GM19463 (cell line): ENCODE measurements around the gene MYZAP.
A peak's percentile ranks its signal among the peaks of the same experiment; 100 is the strongest.

Experiments
- ATAC-seq: cut with Tn5 transposase; IDR thresholded peaks from one replicate; pipeline ENCODE4 v1.9.1; 2021; ENCODE audit warnings: mild to moderate bottlenecking, moderate library complexity; ENCODE audit not compliant: unreplicated experiment

Gene MYZAP

DNA sequence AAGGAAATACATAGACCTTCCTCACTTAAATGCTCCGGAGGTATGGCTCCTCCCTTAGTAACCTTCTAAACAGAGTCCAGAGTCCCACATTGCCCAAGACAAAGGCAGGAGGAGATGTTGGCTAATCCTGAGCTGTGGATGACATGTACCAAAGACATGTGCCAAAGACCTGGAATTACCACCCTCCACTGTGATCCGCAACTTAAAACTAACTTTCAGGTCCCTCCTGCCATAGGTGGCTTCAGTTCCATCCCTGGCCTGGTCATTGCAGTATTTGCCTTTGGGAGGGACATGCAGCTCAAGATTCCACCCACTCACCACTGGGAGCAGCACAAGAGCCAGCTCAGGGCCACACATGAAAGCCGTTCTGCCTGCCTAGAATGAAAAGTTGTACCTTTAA, 28.0 kb downstream of the MYZAP start:
- ATAC-seq, result no peak

DNA sequence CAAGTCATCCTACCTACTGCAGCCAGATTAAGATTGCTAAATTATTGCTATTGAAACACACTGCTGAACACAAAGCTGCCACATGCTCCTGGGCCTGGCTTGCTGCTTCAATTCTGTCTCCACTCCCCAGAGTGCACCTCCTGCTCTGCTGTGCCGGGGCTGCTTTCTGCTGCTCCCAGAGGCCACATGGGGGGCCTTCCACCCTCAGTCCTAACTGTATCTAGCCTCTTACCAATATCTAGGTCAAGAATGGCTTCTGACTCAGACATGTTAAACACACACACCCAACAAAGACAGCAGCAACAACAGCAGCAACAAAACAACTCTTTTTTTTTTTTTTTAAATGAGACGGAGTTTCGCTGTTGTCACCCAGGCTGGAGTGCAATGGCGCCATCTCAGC, 33.0 kb downstream of the MYZAP start:
- no peak for ATAC-seq

DNA sequence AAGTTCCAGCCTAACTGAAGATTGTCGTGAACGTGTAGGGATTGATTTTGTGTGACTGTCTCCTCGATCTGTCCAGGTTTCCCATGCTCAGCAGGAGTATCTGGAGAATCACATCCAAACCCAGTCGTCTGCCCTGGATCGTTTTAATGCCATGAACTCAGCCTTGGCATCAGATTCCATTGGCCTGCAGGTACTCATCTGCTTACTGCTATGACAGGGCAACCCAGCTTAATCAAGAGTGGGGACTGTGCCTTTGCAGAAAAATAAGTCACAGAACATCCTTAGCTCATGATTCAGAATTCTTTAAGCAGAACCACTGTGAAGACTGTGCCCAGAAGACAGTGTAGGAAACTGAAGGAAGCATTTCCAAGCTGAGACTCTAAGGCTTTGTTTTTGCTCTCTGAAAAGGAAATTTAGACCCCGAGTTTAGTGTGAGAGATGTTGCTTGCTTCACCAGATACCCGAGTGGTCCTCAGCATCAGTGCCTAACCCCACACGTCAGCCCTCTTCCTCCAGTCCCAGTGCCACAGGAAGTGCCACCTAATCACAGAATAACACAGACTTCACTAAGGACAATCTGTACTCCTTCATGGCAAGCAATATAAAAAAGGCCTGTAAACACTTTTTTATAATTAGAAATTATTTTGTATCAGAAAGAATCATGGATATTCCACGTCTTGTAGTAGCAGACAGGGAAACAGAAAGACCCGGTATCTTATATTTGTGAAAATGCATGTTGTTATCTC, 34.2 kb downstream of the MYZAP start:
- ATAC-seq, result no peak

DNA sequence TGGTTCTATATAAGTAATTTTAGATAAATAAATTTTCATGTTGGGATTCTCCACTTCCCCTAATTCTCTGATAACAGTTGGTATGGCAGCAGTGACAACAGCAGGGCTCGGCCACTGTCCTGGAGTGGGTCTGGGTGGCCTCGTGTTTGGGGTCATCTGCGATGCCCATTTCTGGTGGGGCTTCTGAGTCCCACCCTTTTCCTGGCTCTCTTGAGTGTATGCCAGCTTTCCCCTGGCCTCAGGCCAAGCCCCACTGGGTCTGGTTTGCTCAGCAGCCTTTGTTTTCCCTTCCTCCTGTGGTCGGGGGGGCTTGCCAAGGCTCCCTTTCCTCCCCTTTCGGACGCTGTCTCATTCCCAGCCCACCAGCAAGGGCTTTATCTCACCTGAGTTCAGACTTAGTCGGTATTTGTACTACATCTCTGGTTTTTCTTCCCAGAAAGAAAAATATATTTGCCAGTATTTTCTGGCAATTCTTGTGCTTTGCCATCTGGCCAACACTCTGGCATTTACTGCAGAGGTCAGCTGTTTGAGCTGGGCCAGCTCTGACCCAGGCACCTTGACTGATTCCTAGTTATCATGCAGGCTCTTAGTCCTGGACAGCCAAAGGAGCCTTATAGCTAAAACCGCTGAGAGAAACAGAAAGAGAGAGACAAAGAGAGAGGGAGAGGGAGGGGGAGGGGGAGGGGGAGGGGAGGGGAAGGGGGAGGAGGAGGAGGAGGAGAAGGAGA, 35.2 kb downstream of the MYZAP start:
- no peak for ATAC-seq

DNA sequence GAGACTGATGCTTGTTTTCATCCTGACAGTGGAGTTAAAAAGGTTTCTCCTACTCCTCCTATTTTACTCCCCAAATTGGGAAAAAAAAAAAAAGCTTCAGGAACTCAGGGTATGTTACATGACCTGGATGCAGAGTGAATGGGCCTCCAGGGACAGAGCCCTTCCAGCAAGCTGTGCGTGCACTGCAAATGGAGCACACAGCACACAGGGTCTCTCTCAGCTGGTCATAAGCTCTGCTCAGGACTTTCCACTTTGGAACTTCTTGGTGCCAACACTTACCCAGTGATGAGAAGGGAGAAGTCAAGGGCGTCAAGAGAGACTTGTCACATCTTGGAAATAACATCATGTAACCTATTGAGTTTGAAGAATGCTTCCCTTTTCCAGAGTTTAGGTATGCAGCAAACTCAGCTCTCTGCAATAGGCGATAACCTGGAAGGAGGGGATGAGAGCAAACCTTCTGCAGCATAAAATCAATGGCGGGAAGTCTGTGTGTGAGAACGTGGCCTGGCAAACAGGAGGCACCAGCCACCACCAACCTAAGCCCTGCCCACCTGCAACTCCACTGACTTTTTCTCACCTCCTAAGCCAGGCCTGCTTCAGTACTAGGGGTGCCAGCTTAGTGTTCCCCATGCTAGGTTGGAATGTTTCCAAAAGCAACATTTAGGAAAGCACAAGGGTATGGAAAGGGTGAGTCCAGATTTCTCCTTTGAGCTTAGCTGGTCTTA, 39.8 kb downstream of the MYZAP start:
- no peak for ATAC-seq

DNA sequence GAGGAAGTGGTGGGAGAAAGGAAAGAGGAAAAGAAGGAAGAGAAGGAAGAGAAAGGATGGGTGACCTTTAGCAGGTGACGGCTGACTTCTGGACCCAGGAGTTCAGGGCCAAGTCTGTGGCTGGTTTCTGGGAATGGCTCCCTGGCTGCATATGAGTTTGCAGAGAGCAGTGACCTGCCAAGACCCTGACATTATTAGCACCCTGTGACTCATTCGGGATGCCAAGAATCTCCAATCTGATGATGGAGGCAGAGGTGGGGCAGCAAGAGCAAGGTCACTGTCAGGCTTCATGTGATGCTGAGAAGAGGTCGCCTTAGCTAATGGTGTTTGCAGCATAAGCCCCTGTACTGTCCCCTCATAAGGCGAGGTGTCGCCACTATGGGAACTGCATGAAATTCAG, 42.6 kb downstream of the MYZAP start:
- ATAC-seq, result no peak

DNA sequence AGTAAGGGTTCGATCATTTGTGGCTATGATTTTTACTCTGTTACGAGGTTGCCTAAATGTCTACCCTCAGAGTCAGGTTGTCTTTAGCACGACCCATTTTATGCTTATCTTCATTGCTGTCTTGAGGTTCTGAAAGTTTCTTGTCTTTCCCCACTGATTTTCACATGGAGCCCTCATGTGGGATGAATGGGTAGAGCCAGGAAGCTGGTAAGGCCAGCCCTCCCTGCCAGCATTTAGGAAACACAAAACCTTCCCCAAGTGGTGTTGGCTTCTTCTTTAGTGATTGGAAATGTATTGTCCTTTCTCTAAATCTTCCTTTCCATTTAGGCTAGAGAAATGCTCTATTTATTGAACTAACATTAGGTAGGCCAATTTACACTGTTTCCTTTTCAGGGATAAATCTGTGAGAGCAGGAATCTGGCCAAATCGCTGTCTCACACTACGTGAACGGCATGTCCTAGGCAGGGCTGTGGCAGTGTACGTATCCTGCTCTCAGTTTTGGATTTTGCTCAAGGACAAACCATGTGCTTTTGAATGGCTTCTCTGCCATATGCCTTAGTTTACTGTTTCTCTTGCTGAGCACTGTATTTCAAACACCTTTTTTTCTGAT, 43.7 kb downstream of the MYZAP start:
- no peak for ATAC-seq

DNA sequence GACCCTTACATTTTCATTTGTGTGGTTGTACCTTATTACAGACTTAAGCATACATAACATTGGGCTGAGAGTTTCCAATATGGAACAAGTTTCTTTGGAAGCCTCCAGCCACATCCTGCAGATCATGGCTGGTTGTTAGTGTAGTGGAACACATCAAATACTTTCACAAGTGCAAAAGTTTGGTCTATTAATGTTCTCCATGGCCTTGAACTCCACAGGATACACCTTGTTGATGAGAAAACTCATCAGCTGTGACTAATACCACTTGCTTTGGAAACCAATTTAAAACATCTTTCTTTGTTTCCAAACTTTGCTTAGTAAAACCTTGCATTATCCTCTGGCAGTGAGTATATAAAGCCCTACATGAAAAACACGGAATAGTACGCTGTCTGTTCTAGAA, 46.1 kb downstream of the MYZAP start:
- no peak for ATAC-seq

DNA sequence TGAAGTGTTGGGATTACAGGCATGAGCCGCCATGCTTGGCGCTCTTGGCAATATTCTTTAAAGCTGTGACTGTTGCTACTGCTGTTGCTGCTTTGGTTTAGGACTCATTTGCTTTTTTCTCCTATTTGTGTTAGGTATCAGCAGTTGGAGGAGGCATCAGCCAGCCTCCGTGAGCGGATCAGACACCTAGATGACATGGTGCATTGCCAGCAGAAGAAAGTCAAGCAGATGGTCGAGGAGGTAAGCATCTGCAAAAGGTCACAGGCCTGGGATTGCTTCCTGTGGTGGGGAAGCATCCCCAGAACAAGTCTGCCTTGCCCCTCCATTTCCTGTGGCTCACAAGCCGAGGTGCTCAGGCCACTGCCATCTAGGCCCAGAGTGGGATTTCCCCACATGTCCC, 47.6 kb downstream of the MYZAP start:
- ATAC-seq, result no peak

DNA sequence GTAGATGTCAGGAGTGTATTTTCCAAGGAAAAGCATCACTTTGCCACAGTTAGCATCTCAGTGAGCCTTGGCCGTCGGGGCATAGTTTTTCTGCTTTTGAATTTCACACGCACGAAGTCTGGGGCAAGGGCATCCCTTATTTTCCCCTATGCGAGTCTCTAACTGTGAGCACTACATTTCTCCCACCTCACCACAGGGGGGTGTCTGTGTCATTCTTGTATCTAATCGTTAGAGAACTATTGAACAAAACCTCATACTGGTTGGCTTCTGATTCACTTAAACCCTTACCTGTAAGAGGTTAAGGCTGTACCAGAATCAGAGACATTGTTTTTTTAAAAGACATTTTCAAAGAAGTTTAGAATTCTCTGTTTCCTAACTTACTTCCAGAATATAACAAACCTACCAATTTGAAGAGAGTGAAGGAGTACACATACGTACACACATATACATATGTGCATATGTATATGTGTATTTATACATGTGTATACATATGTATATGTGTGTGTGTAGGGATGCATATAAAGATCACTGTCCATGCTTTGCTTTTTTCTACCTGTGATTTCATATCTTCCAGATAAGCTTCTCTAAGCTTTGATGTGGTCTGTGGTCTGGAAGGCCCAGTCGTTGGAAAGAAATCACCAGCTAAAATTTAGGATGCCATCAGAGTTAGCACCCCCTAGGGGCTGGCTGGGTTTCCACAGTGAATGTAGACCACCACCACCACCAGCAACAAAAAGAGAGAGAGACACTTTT, 49.4 kb downstream of the MYZAP start:
- no peak for ATAC-seq

DNA sequence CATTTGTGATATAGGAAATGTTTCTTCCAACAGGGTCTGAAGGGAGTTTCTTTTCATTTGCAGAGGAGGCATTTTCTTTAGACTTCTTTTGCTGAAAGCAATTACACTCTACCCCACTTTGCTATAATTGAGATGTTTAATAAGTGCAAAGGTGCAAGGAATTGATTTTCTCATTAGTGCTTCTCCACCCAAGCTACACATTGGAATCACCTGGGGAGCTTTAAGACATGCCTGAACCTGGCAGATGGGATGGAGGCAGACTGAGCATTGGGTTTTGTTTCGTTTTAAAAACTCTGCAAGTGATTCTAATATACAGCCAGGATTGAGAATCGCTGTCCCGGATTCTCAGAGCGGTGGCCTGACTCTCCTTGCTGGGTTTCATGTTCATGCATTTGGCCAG, 52.1 kb downstream of the MYZAP start:
- no peak for ATAC-seq

DNA sequence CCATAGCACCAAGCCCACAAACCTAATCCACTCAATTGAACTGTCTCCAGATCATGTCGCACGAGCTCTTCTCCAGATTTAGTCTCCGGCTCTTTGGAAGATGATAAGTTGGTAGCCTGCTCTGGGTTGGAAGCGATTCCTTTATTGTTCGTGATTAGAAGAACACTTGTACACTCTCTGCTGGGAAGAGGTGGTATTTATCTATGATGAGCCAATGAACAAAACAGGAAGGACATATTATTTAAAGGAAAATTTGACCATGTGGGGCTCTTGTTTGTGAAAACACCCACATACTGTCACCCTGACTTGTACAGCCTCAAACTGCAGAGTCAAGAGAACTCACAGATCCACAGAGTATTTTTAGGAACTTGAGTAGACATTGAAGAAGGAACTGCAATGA, 54.4 kb downstream of the MYZAP start:
- ATAC-seq, result no peak

DNA sequence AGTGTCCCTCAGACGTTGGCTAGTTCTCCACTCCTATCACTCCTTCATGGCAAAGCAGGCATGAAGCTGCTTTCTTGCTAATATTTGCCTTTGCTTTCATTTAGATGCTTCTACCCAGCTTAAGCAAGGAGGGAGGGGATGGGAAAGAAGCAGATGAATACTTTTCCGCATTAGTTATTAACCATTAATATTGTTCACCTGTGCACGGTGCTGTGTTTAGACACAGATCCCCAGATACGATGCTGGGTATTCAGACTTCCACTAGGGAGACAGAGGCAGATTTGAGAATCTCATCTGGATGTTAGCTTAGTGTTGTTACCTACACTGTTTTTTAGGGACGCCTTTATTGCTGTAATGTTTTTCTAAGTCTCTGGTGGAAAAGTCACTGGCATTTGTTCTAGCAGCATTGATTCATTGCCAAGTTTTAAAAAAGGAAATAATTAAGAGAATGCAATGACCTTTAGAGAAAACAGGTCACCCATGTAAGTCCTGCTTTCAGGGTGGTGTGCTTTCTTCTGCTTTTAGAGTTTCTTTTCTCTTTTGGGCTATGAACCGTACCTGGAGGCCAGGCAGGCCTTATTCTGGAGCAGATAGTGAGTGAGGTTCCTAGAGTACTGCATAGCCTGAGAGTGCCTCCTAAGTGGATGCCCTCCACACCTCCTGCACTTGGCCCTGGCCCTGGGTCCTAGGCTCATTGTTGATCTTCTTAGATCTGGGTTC, 55.5 kb downstream of the MYZAP start:
- ATAC-seq, result peak; percentile 60

DNA sequence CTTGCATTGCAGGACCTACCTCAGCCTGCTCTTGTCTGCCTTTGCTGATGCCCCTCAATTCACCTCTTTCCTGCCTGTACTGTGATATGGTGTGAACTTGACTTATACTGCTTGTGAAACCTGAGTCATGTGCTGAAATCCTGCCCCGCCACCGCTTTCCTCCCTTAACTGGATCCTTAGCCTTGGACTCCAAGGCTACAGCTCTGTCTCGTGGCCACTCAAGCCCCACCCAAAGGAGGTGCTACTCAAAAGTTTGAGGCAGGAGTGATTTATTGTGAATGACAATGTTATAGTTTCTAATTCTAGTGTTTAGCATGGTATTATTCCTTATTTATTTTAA, 56.1 kb downstream of the MYZAP start:
- peak; percentile 27 for ATAC-seq

DNA sequence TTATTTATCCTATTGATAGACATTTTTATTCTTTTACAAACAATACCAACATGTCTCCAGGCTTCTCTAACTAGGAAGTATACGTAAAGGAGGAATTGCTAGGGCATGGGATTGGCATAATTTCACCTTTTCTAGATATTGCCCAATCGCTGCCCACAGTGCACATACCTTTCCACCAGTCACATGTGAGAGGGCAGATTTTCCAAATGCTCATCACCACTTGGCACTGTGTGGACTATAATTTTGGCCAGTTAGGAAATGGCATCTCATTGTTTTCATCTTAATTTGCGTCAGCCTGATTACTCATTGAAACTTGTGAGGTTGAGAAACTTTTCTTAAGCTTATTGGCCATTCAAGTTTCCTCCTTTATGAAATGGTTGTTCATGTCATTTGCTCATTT, 57.4 kb downstream of the MYZAP start:
- ATAC-seq, result no peak

DNA sequence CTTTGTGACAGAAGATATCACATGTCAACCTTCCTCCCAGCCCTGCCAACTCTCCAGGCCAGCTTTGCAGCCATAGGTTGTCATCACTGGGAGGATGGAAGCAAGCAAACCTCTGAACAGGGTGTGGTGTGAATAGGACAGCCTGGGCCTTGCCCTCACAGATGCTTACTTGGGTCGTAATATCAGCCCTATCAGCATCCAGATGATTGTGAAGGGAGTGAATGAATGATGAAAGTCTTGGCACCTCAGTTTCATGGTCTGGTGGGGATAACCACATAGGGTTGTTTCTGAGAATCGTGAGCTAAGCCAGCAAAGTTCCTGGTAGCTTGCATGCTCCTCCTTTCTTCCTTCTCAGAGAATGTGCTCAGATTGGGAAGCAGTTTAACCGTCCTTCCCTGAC, 59.7 kb downstream of the MYZAP start:
- ATAC-seq, result peak; percentile 43

DNA sequence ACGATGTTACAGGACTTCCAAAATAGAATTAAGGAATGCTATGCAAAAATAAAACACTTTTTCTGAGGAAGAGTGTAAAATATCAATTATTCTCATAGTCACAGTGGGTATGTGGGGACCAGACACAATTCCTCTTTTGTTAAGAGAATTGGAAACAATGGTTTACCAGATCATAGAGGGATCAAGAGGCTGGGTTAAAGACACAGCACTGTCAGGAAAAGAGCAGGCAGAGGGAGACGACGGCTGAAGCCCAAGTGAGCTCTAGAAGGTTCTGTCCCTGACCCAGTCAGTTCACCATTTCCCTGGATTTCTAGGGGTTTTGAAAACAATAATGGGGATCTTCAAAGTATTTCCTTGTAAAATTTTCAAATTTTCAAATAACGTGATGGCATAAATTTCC, 60.8 kb downstream of the MYZAP start:
- ATAC-seq, result no peak

DNA sequence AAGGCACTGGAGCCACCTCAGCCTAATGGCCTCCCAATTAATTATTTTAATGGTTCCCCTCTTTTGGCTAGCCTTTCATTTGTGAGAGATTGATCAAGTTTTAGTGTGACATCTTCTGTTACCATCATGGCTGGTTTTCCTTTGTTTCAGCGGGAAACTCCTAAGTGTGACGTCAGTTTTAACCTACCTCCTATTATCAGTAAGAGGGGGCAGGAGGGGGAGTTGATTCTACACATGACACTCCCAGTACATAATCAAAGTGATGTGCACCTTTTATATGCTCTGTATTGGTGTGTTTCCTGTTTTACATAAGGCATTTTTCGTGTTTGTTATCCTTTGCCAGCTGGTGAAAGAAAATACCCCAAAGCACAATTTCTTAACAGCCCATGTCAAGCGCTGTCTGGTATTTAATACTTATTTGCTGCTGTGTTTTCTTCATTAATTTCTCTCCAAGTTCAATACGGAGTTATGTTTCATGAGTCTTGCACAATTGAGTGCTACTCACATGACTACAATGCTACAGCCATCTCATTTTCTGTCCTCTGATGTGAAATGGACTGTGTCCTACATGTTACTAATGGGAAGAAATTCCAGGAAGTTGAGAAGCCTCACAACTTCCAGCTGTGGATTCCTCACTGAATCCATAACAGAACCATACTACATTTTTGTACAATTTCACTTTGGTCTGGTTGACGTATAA, 62.6 kb downstream of the MYZAP start:
- ATAC-seq, result no peak

DNA sequence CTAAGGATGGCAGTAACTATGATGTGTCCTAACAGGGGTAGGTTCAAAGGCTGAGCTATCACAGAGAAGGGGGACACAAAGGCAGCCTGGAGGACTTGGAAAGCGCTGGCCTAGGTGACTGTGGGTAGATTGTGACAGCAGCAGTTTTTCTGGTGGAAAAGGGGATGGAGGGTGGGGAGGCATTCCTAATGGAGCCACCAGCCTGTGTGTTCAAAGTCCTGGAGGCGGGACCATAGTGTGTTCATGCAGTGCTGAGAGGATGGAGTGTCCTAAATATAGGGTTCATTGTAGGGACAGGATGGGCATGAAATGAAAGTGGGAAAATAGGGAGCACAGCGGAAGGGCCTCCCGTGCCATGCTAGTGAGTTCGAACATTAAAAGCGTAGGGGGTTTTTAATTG, 63.3 kb downstream of the MYZAP start:
- no peak for ATAC-seq

DNA sequence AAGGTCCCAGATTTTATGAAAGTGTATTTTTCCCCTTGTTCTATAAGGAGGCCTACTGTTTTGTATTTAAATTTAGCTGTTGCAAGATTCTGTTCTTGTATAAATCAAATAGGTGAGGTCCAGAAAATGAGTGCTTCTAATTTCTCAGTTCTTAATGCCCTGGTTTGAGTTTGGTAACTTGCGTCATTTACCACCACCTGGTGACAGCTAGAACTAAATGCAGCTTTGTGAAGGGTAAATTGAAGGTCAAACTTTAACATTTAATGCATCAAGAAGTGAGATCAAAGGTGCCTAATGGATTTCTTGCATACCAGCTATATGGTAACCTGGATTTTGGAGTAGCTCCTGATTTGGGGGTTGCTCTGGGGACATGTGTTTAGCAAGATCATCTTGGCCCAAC, 64.1 kb downstream of the MYZAP start:
- no peak for ATAC-seq
